CD1c-positive myeloid dendritic cell (primary cell): ENCODE measurements around the gene SLN.

ENCODE experiments used
- DNase-seq: peaks from one replicate; pipeline ENCODE4 v3.0.0-alpha.2; 2016; ENCODE audit errors: extremely low spot score

Gene SLN

GRCh38 chr11:107683807-107684206 lies 28.0 kb downstream of the SLN start:
- no peak for DNase-seq

DNA sequence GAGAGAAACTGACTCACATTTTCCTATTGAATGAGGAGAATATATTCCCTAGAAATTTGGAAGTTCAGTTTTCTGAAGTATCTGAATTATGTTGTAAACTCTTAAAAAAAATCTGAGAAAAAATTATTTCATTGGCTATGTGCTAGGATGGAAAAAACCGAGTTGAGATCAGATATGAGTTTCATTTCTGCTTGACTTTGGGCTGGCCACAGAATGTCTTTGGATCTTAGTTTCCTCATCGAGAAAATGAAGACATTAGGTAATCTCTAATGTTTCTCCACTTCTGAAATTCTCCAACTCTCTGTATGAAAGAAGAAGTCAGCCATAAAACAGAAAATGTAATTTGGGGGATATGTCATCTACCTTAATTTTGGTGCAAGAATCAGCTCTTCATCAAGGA lies 28.8 kb downstream of the SLN start:
- DNase-seq = peak; percentile 37

DNA sequence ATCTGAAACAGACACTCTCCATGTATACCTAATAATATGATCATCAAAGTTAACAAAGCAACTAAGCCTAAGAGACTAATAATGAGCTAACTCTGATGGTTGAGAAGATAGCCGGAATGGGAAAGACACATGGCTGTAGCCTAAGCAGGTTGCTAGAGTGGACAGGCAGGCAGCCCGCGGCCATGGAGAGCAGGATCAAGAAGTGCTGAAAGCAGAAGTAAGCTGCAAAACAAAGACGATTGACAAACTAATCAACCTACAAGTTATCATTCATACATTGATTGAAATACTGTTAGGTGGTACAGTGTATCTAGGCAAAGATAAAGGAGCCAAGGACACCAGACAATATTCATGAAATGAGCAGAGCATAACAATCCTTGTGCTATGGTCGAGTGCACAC lies 29.3 kb downstream of the SLN start:
- no peak for DNase-seq

DNA sequence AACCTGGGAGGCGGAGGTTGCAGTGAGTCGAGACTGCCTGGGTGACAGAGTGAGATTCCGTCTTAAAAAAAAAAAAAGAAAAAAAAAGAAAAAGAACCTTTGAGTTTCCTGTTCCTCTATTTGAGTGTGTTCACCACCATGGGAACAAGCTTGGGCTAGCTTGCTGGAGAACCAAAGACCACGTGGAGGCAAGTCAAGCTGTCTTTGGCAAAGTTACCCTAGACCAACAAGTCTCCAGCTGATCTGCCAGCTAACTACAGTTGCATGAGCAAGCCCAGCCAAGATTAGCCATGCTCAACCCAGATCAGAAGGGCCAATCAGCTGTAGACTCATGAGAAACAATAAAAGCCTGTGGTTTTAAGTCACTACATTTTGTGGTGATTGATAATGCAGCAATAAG lies 29.7 kb downstream of the SLN start:
- DNase-seq = no peak

DNA sequence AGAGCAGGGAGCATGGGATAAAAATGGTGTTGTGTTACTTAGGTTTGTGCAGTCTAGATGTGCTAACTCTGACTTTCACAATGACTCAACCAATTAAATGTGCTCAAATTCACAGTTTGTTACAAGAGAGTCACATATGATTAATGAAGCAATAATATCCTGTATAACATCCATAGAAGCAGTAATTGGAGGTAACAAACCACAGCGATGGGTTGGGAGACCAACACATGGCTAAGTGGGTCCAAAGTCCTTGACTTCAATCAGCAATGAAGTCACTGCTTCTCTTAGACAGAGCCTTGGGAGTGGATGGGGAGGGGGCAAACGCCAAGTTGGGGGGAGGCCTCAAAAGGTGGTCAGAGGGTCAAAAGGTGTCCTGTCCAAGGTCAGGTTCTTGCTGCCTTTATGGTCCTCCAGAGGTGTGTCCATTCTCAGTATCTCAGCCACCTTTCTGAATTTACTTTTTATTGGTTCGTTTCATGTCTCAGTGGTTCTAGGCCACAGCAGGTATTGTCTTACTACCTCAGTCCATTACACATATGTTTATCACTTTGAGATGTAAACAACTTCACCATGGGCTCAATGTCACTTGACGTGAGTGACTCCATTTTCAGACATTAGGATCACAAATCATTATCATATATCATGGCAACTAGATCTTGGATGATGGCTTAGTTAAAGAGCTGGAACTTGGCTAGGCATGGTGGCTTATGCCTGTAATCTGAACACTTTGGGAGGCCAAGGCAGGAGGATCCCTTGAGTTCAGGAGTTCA lies 32.4 kb downstream of the SLN start:
- DNase-seq = no peak

- no peak for DNase-seq
Observed at GRCh38 chr11:107678632-107678971, 33.3 kb downstream of the SLN start.

- DNase-seq = no peak
Observed at GRCh38 chr11:107677924-107678631, 33.8 kb downstream of the SLN start.

GRCh38 chr11:107676336-107677057 lies 35.4 kb downstream of the SLN start:
- no peak for DNase-seq

GRCh38 chr11:107675902-107676301 lies 36.0 kb downstream of the SLN start:
- DNase-seq = no peak

- DNase-seq = no peak
Observed at GRCh38 chr11:107669893-107670601, 41.8 kb downstream of the SLN start.

GRCh38 chr11:107669191-107669740 lies 42.6 kb downstream of the SLN start:
- DNase-seq = no peak

- no peak for DNase-seq
Observed at GRCh38 chr11:107666911-107667613, 44.8 kb downstream of the SLN start.

DNA sequence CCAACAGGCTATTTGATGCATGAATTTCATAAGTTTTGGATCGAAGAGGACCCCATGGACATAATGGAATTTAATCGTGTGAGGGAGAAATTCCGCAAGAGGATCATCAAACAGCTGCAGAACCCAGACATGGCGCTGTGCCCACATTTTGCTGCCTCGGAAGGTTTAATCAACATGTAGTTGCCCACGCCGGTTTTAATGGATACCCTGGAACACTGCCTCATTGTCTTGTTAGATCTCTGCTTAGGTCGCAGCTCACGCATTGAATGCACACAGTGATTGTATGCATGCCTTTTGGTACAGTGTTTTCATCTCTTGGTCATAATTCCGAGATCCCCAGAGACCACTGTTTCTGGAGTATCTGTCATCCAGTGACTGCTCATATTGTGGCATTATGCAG lies 46.8 kb downstream of the SLN start:
- DNase-seq = no peak

- no peak for DNase-seq
Observed at GRCh38 chr11:107661656-107662055, 50.2 kb downstream of the SLN start.

GRCh38 chr11:107660066-107660465 lies 51.8 kb downstream of the SLN start:
- DNase-seq = no peak

GRCh38 chr11:107659310-107659709 lies 52.5 kb downstream of the SLN start:
- no peak for DNase-seq
